ENCODE measurements around the gene APOL5.
"Not testable (repeated sequence)": the region's sequence is repeated elsewhere in the genome, so short reads cannot be mapped to it uniquely, and the experiment has no call there.

APOL5 gene, protein sequence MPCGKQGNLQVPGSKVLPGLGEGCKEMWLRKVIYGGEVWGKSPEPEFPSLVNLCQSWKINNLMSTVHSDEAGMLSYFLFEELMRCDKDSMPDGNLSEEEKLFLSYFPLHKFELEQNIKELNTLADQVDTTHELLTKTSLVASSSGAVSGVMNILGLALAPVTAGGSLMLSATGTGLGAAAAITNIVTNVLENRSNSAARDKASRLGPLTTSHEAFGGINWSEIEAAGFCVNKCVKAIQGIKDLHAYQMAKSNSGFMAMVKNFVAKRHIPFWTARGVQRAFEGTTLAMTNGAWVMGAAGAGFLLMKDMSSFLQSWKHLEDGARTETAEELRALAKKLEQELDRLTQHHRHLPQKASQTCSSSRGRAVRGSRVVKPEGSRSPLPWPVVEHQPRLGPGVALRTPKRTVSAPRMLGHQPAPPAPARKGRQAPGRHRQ

GRCh38 chr22:35717572-35717971 is at the start of gene APOL5:
Gene APOL5, plus strand, starts transcription at chr22:35717872. Its CDS starts 0 bp downstream, at chr22:35717872.
- no peak for DNase-seq (ENCODE audit: low spot score)

GRCh38 chr22:35674335-35674734 is 43.3 kb upstream of the APOL5 start:
- DNase-seq (ENCODE audit: low spot score), result no peak

GRCh38 chr22:35676065-35676464 is 41.6 kb upstream of the APOL5 start:
- not testable (repeated sequence) for DNase-seq (ENCODE audit: low spot score)

GRCh38 chr22:35677460-35678187 is 40.0 kb upstream of the APOL5 start:
- DNase-seq (ENCODE audit: low spot score), result no peak

DNA sequence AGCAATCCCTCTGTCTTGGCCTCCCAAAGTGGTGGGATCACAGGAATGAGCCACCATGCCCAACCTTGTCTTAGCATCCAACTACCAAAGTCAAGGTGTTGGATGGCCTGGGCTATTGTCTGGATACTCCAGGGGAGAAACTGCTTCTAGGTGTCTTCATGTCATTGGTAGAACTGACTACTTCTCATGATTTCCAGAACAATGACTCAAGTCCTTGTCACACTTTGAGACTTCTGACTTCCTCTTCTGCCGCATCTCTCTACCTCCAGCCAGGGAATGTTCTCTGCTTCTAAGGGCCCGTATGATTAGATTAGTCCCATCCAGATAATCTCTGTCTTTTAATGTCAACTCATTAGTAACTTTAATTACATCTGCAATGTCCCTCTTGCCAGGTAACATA is 38.8 kb upstream of the APOL5 start:
- DNase-seq (ENCODE audit: low spot score), result no peak

GRCh38 chr22:35679492-35679891 is 38.2 kb upstream of the APOL5 start:
- not testable (repeated sequence) for DNase-seq (ENCODE audit: low spot score)

DNA sequence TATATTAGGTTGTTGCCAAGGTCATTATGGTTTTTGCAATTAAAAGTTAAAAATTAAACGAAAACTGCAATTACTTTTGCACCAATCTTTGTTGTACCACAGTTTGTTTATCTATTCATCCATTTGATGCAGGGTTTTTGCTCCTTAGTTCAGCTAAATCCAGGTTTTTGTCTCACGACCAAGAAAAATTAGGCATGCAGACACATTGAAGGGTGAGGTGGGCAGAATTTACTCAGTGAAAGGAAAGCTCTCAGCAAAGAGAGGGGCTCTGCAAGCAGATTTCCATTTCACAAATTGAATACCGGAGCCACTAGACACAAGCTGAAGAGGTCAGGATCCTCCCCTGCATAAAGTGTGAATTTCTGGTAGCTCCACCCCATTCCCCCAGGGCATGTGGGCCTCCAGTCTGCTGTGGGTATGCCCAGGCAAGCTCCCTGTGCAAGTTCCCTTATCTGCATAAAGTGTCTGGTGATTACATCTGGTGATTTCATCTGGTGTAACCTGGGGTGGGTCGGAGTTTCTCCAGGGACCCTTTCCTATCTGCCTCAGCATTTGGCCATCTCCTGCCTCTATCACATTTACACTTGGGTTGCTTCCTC is 36.1 kb upstream of the APOL5 start:
- no peak for DNase-seq (ENCODE audit: low spot score)

DNA sequence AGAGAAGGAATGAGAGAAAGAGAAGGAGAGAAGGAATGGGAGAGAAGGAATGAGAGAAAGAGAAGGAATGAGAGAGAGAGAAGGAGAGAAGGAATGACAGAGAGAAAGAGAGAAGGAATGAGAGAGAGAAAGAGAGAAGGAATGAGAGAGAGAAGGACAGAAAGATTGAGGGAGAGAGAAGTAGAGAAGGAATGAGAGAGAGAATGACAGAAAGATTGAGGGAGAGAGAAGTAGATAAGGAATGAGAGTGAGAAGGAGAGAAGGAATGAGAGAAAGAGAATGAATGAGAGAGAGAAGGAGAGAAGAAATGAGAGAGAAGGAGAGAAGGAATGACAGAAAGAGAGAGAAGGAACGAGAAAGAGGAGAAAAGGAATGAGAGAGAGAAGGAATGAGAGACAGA is 34.1 kb upstream of the APOL5 start:
- no peak for DNase-seq (ENCODE audit: low spot score)

DNA sequence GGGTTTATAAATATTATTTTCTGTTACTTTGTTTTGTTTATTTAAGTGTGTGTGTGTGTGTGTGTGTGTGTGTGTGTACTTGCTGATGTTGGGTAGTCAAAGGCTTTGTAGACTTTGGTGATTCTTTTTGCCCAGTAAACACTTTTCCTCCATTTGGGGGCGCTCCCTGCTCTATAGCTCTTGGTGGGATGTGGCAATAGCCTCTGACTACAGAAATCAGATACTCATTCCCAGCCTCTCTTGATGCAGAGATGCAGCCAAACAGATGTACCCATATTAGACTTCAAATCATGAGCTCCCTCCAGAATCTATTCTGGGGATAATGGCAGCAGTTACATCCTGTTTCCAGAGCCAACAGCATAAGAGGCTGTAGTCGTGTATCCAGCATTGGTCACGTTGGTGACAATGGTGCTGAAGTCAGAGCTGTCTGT is 33.4 kb upstream of the APOL5 start:
- no peak for DNase-seq (ENCODE audit: low spot score)

DNA sequence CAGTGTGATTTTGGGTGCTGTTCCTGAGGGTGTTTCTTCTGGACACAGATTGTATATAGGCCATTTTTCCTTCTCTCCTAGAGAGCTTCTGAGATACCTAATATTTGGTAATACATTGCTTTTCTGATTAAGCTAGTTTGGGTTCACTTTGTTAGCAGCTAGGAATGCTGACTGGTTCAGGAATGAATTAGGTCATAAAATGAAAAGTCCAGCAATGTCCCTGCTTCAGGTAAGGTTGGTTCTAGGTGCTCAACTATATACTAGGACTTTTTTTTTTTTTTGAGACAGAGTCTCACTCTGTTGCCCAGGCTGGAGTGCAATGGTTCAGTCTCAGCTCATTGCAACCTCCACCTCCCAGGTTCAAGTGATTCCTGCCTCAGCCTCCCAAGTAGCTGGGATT is 32.9 kb upstream of the APOL5 start:
- DNase-seq (ENCODE audit: low spot score), result no peak

DNA sequence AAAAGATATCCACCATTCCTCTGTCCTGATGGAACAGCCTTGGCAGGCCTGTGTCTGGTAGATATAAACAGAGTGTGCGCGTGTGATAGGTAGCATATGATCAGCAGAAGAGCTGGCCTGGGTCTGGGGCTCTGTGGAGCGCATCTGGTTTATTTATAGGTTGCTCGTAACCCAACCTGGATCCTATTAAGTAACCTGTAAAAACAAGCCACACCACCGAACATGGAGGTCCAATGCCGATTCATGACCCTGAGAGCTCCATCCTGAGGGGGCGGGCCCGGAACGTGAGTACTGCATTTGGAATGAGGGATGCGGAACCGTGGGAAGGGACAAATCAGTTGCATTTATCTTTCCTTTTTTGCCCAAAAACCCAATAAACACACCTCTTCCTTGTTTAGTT is 31.9 kb upstream of the APOL5 start:
- DNase-seq (ENCODE audit: low spot score), result no peak

- DNase-seq (ENCODE audit: low spot score), result no peak
These were observed 31.4 kb upstream of the APOL5 start for GRCh38 chr22:35686298-35686697.

- DNase-seq (ENCODE audit: low spot score), result no peak
These were observed 30.2 kb upstream of the APOL5 start for GRCh38 chr22:35687461-35687860.

DNA sequence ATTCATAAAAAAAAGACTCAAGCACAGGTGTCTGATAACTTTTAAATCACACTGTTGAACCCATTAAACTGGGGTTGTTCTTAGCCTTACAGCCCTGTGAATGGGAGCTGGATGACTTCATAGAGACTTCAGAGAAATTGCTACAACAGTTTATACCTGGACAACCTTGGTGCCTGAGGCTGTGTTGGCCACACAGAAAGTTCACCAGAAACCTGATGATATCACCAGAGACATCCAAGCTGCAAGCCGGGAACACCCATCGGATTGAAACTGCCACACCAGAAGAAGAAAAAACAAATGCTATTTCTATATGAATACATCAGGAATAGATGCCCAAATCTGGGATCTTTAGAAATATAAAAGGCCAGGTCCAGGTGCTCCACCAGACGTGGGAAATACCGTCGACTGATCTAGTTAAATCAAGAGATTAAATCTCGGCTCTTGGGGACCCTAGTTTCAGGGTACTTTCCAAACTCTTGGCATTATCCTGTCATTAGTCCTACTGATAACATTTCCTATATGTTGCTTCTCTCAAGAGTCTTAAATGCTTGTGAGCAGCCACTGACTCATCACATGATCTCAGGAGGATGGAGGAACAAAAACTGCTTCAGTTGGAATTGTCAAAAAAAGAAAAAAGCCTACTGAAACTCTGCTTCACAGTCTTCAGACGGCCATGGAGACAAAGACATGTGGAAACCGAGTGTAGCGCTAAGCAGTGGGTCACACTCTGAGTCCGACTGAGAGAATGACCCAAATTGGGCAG is 28.6 kb upstream of the APOL5 start:
- DNase-seq (ENCODE audit: low spot score), result no peak

GRCh38 chr22:35690001-35690400 is 27.7 kb upstream of the APOL5 start:
- DNase-seq (ENCODE audit: low spot score), result no peak

DNA sequence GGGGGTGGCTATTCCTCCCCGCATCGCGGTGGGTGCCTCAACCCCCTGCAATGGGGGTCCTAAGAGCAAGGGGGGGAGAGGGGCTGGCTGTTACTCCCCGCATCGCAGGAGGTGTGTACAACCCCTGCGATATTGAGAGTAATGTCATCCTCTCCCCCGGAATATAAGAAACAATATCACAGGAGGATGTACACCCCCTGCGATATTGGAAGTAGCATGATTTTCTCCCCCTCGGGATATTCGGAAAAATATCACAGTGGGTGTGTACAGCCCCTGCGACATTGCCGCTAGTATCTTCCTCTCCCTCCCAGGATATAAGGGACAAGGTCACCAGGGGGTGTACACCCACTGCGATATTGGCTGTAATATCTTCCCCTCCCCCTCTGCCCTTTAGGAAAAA is 22.5 kb upstream of the APOL5 start:
- no peak for DNase-seq (ENCODE audit: low spot score)

- DNase-seq (ENCODE audit: low spot score), result no peak
These were observed 20.5 kb upstream of the APOL5 start for GRCh38 chr22:35697142-35697541.

DNA sequence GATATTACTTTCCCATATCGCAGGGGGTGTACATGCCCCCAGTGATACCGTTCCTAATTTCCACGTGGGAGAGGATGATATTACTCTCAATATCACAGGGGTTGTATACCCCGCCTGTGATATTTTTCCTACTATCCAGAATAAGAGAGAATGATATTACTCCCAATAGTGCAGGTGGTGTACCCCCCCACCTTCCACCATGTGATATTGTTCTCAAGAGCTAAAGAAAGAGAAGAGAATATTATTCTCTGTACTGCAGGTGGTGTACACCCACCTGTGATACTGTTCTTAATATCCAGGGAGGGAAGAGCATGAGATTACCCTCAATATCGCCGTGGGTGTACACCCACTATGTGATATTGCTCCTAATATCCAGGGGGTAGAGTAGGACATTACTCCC is 17.8 kb upstream of the APOL5 start:
- DNase-seq (ENCODE audit: low spot score), result not testable (repeated sequence)

- no peak for DNase-seq (ENCODE audit: low spot score)
These were observed 13.6 kb upstream of the APOL5 start for GRCh38 chr22:35703861-35704584.

DNA sequence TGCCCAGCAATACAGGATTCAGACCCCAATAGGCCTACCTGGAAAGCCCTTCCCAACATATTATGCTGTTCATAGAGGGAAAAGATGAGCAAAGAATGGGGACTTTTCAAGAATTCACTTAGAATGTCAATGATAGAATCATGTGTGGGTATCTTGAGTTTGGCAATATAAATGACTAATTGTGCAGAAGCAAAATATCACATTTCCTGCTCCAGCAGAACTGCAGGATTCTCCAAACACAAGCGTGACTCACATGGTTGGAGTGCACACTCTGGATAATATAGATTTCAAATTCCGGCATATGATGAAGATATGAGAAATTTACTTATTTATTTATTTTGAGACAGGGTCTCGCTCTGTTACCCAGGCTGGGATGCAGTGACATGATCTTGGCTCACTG is 12.5 kb upstream of the APOL5 start:
- peak; percentile 79 for DNase-seq (ENCODE audit: low spot score)

GRCh38 chr22:35708453-35708852 is 9.2 kb upstream of the APOL5 start:
- DNase-seq (ENCODE audit: low spot score), result peak; percentile 32

GRCh38 chr22:35708917-35709316 is 8.8 kb upstream of the APOL5 start:
- no peak for DNase-seq (ENCODE audit: low spot score)

All from hepatic stellate cell (primary cell).